HG03064 (cell line): ENCODE data around the gene ASH1L.
"Not testable (repeated sequence)": the region's sequence is repeated elsewhere in the genome, so short reads cannot be mapped to it uniquely, and the experiment has no call there.

ENCODE experiments used
- ATAC-seq: cut with Tn5 transposase; IDR thresholded peaks from one replicate; pipeline ENCODE4 v1.9.1; 2021; ENCODE audit warnings: low read depth; ENCODE audit not compliant: unreplicated experiment

Gene ASH1L

DNA sequence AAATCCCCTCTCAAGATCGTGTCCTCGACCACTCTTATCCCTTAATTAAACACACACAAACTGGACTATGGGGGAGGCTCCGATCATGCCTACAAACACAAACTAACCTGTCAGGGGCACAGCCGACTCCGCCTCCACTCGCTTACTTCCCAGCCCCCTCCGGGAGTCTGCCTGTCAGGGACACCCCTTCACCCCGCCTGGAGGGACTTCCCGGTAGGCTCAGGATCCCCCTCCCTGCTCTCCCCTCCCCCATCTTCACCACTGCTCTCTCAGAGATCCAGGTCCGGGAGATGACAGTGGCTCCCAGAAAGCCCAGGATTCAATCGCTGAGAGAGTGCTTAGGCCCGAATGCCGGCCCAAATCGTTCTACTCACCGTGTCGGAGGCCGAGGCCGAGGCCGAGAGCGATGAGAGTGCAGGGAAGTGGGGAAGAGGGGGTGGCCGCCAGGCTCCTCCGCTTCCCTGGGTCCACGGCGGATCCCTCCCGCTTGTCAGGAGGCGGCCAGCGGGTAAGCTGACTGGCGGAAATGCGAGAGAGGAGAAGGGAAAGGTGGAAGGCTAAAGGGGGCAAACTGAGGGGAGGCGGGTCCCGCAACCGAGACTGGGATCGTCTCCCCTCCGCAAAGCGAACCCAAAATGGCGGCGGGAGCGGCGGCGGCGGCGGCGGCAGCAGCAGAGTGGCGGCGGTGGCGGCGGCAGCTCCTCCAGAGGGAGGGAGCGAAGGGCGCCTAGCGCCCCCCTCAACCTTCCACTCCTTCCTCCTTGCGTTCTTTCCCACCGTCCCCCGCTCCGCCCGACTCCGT is 623 bp downstream of the ASH1L start:
- ATAC-seq, result not testable (repeated sequence)

DNA sequence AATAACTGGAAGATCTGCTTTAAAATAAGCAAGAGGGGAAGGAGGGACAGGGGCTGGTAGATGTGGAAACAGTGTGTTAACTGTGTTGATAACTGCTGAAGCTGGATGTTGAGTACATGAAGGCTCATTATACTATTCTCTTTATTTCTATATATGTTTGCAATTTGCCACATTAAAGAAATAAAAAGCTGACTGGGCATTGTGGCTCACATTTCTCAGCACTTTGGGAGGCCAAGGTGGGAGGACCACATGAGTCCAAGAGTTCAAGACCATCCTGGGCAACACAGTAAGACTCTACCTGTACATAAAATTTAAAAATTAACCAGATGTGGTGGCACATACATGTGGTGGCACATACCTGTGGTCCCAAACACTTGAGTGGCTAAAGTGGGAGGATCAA is 6.7 kb downstream of the ASH1L start:
- no peak for ATAC-seq

DNA sequence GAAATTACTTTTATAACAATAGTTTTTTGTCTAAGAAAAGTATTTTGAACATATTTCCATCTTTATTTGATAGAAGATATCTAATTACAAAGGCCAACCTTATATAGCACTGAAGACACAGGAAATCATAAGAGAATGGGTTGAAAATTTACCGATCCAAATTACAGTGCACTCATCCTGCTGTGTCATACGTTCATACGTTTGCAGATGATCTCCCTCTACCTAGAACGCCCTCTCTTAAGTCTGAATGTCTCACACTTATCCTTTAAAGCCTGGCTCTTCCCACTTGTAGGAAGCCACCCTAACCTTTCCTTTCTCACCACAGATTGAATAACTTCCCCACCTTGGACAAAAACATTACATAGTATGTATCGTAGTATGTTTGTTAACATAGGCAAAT is 9.3 kb downstream of the ASH1L start:
- ATAC-seq, result no peak

DNA sequence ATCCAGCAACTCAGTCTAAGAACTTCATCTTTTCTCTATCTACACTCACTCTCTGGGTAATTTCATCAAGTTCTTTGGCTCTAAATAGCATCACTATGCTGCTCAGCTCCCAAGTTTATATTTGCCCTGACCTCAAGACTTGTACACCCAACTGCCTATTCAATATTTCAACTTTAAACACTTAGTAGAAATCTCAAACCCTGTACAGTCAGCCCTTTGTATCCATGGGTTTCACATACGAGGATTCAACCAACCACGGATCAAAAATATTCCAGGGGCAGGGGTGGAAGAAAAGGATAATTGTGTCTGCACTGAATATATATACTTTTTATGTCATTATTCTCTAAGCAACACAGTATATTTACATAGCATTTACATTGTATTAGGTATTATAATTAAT is 13.9 kb downstream of the ASH1L start:
- no peak for ATAC-seq

DNA sequence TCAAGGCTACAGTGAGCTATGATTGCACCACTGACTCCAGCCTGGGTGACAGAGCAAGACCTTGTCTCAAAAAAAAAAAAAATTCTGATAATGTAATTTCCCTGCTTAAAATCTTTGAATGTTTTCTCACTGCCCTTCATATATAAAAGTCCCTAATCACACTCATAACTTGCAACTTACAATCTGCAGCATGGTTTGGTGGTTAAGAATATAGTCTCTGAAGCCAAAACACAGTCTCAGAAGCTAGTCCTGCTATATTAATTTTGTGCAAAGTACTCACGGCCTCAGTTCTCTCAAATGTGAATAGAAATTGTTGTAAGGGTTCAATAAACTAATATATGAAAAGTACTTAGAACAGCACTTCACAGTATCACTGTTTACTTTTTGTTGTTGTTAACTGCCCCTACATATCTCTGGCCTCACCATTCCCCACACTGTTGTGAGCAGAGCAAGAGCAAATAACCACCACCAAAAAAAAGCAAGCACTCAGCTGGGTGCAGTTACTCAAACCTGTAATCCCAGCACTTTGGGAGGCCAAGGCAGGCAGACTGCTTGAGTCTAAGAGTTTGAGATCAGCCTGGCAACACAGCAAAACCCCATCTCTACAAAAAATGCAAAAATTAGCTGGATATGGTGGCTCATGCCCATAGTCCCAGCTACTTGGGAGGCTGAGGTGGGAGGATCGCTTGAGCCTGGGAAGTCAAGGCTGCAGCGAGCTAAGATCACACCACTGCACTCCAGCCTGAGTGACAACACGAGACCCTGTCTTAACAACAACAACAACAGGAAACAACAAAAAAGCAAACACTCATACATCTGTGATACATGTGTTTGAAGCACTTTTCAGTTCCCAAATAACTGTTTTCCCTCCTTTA is 22.4 kb downstream of the ASH1L start:
- ATAC-seq, result no peak

DNA sequence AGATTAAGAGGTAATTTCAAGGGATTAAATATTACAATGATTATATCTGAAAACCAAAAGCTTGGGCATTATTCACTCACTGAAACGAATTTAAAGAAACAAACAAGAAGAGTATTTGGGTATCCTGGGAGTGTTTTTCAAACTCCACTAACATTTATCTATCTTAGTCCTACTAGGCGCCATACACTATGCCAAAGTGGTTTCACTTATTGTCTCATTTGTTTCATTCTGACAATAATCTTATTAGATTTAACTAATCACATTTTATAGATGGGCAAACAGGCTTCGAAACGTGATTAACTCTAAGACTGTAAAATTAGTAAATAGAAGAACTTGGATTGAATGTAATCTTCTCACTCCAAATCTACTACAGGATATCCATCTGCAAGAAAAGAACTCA is 25.4 kb downstream of the ASH1L start:
- ATAC-seq, result no peak

DNA sequence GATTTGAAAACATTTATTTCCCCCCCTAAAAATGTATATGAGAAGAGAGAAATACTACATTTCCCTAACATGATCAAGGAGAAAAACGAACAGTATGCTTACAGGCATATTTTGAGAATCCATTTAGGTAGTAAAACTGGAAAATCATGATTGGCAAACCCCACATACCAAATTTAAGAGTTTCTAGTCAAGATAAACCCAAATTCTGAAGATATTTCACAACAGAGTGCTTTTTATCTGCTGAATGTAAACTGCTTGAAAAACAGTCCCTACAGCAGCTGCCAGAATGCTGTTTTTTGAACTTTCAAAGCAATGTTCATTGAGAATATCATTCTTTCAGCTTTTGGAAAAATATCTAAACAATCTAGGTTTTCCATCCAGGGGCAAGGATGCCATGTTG is 31.0 kb downstream of the ASH1L start:
- ATAC-seq, result no peak

DNA sequence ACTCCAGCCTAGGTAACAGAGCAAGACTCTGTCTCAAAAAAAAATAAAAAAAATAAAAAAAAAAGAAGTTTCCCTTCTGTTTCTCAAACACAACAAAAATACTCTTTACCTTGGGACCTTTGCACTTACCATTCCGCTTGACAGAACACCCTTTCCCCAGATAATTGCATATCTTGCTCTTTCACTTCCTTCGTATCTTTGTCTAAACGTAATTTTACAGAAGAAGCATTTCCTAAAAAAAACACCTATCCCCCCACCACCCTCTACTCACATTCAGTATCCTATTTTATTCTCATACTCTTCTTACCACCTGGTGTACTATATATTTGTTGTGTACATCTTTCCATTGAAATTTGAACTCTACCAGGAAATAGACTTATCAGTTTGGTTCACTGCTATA is 32.7 kb downstream of the ASH1L start:
- ATAC-seq, result no peak

DNA sequence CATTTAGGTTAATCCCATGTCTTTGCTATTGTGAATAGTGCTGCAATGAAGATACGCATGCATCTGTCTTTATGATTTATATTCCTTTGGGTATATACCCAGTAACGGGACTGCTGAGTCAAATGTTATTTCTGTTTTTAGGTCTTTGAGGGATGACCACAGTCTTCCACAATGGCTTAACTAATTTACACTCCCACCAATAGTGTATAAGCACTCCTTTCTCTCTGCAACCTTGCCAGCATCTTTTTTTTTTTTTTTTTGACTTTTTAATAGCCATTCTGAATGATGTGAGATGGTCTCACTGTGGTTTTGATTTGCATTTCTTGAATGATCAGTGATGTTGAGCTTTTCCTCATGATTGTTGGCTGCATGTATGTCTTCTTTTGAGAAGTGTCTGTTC is 33.5 kb downstream of the ASH1L start:
- ATAC-seq, result no peak

DNA sequence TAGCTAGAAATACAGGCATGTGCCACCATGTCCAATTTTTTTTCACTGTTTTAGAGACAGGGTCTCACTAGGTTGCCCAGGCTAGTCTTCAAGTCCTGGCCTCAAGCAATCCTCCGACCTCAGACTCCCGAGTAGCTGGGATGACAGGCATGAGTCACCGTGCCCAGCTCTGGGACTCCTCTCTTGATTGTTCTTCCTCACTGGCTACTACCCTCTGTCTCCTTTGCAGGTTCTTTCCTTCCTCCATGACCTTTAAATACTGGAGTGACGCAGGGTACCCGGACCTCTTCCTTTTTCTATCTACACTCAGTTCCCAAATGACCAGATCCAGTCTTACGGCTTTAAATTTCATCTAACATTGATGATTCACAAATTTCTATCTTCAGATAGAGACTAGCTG is 34.9 kb downstream of the ASH1L start:
- no peak for ATAC-seq

DNA sequence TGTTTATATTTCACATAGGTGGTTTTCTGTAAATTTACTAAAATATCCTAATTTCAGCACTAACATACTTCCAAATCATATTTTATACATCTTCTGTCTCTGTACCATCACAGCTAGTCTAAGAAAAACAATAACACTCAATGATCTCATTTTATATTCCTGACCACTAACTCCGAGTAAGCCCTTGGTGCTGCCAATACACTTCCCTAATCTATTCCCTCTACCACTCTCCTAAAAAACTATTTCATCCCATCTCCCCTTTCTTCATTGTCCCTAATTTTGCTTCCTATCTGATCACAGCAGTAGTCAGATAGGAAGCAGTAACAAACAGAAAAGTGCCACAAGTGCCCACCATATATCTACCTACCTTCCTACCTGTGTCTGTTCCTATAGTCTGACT is 36.2 kb downstream of the ASH1L start:
- ATAC-seq, result no peak

DNA sequence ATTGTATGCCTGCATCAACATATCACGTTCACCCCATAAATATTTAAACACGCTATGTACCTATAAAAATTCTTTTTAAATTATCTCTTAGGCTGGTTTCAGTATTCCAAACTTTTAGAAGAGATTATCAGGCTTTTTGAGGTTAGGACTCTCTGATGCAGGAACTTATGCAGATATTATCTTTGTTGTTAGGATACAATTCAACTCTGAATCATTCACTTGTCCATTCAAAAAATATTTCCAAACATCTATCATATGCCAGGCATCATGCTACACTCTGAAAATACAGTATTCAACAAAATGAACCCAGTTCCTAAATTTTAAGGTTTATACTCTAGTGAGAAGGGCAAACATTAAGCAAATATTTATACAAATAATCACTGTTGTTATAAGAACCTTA is 40.5 kb downstream of the ASH1L start:
- no peak for ATAC-seq

DNA sequence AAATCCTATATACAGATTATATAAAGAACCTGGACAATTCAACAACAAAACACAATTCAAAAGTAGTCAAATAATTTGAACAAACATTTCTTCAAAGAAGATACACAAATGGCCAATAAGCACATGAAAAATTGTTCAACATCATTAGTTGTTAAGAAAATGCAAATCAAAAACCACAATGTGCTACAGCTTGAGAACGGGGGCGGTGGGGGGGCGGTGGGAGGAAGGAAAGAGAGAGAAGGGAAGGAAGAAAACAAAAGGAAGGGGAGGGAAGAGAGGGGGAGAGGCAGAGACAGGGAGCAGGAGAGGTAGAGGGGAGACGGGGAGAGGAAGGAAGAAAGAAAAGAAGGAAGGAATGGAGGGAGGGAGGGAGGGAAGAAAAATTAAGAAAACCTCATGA is 44.1 kb downstream of the ASH1L start:
- ATAC-seq, result no peak

DNA sequence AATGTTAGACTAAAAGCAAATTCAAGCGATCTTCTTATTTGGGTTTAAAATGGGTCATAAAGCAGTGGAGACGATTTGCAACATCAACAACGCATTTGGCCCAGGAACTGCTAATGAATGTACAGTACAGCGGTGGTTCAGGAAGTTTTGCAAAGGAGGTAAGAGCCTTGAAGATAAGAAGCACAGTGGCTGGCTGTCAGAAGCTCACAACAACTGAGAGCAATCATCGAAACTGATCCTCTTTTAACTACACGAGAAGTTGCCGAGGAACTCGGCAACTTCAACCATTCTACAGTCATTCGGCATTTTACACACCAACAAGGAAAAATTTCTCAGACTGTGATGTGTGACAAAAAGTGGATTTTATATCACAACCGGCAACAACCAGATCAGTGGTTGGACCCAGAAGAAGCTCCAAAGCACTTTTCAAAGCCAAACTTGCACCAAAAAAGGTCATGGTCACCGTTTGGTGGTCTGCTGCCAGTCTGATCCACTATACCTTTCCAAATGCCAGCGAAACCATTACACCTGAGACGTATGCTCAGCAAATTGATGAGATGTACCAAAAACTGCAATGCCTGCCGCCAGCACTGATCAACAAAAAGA is 47.9 kb downstream of the ASH1L start:
- ATAC-seq, result no peak

DNA sequence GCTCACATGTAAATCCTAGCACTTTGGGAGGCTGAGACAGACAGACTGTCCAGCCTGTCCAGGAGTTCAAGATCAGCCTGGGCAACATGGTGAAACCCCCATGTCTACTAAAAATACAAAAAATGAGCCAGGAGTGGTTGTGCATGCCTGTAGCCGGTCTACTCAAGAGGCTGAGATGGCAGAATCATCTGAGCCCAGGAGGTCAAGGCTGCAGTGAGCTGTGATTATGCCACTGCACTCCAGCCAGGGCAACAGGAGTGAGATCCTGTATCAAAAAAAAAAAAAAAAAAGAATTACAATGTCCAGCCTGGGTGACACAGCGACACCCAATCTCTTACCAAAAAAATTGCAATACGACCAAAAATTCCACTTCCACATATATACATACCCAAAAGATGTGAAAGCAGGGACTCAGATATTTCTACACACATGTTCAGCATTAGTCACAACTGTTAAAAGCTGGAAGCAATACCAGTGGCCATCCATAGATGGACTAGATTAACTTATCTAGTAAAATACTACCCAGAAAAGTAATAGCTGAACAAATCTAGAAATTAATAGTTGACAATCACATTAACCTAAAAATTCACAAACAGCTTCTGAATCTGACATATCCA is 49.2 kb downstream of the ASH1L start:
- ATAC-seq, result no peak

DNA sequence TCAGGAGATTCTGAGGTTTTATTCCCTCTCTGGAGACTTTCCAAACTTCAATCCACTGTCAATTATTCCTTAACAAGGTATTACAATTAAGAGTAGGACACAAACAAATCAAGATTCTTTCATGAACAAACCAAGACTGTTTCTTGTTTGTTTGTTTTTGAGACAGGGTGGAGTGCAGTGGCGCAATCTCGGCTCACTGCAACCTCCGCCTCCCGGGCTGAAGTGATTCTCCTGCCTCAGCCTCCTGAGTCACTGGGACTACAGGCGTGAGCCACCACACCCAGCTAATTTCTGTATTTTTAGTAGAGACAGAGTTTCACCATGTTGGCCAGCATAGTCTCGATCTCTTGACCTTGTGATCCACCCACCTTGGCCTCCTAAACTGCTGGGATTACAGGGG is 51.2 kb downstream of the ASH1L start:
- ATAC-seq, result not testable (repeated sequence)

DNA sequence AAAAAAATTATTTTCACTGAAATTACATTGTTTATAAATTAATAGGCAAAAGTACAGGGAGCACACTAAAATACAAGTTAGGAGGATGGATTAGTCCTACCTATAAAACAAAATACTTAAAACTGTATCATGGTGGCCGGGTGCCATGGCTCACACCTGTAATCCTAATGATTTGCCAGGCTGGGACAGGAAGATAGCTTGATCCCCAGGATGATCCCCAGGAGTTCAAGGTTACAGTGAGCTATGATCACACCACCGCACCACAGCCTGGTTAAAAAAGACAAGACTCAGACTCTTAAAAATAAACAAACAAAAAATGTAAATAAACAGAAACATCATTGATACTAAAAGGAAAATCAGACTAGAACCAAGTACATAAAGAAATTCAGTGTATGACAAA is 53.5 kb downstream of the ASH1L start:
- no peak for ATAC-seq

DNA sequence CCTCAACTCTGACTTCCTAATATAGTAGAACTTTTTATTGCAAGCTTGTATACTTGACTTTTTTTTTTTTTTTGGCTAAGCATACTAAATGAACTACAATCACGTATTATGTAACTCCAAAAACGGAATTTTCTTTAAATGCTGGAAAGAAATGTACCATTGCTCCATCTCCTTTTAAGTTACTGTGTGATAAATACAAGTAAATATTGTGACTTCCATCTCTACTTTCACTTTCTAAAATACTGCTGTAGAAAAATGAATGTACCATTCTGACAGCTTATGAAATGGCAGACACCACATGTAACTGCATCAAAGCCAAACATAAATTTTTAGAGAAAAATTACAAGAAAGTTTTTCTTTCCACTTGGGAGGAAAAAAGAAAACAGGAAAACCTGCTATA is 54.7 kb downstream of the ASH1L start:
- no peak for ATAC-seq

DNA sequence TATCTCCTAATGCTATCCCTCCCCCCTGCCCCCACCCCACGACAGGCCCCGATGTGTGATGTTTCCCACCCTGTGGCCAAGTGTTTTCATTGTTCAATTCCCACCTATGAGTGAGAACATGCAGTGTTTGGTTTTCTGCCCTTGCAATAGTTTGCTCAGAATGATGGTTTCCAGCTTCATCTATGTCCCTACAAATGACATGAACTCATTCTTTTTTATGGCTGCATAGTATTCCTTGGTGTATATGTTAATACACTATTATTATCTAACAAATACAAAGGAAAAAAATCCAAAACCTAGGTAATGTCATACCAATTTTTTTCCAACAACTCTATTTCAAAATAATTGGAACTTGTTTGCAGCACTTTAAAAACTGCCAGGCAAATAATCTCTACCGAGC is 56.6 kb downstream of the ASH1L start:
- not testable (repeated sequence) for ATAC-seq

DNA sequence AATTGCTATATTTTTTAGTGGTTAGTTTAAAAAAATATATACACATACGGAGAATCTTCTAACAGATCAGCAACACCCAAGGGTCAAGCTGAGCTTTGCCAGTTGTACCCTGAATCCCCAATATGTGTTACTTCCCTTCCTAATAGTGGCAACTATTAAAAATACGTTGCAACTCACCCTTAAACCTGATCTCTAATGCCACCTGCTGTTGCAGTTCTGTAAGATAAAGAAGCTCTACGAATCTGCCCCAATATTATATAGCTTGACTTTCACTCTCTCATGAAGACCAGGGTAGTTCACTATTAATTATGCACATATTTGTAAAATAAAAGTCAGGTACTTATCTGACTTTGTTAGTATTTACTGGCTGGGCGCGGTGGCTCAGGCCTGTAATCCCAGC is 58.4 kb downstream of the ASH1L start:
- no peak for ATAC-seq
